Osteocyte (in vitro differentiated cells): ENCODE measurements around the gene PSEN1. TPM values are rescaled to one million over a fixed set of nuclear protein-coding genes. Genes with fewer than 3 reads are reported as not detected.

Experiments used
- DNase-seq: peaks from one replicate; pipeline ENCODE4 v3.0.0; 2021; ENCODE audit warnings: mixed read lengths; ENCODE audit not compliant: unreplicated experiment; ENCODE audit errors: extremely low spot score
- H3K27ac Mint-ChIP-seq: one replicate; pipeline ENCODE4 v1.8.0; 2021; ENCODE audit warnings: mild to moderate bottlenecking, mixed read lengths; ENCODE audit not compliant: unreplicated experiment
- H3K27me3 Mint-ChIP-seq: one replicate; pipeline ENCODE4 v1.8.0; 2021; ENCODE audit warnings: mixed read lengths; ENCODE audit not compliant: unreplicated experiment
- H3K36me3 Mint-ChIP-seq: one replicate; pipeline ENCODE4 v1.8.0; 2021; ENCODE audit warnings: mixed read lengths; ENCODE audit not compliant: unreplicated experiment
- H3K4me1 Mint-ChIP-seq: one replicate; pipeline ENCODE4 v1.8.0; 2021; ENCODE audit warnings: mixed read lengths; ENCODE audit not compliant: unreplicated experiment
- H3K4me3 Mint-ChIP-seq: one replicate; pipeline ENCODE4 v1.8.0; 2021; ENCODE audit warnings: mild to moderate bottlenecking, moderate library complexity, mixed read lengths; ENCODE audit not compliant: unreplicated experiment
- H3K9me3 Mint-ChIP-seq: one replicate; pipeline ENCODE4 v1.8.0; 2021; ENCODE audit warnings: mixed read lengths; ENCODE audit not compliant: unreplicated experiment
- total RNA-seq: library from RNA; stranded (reverse); gene quantifications from 2 replicates; pipeline ENCODE4 v1.2.1, GENCODE V29; 2021
- TF ChIP-seq, protein P1 (sequence below): fragments of 200-600 bp; sonication (generic); IDR thresholded peaks from 2 replicates; pipeline ENCODE4 v1.5.0; 2021; ENCODE audit warnings: antibody characterized with exemption, mild to moderate bottlenecking, moderate library complexity

The PSEN1 gene
- total RNA-seq, 1 donor from 2014 or later: 64.4 TPM

DNA sequence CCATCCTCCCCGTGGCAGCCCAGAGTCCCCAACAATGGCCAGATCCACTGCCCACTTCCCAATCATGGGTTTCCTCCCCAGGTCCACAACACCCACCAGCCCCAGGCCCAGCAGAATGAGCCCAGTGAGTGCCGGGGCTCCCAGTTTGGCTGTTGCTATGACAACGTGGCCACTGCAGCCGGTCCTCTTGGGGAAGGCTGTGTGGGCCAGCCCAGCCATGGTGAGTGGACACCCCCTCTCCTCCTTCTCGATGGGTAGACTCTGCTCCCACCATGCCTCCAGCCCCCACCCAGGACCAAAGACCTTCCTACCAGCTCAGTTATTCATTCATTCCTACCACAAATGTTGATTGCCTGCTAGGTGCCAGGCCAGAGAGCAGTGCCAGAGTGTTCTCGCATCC lies 124.8 kb downstream of the PSEN1 start:
- Mint-ChIP-seq H3K4me1 (peaks cover 1% of the 10 kb centered on the region), H3K4me3 (no peak overlapping the region), H3K27me3 (no peaks in the 10 kb centered on the region), H3K36me3 (peaks cover 6% of the 10 kb centered on the region), H3K27ac (no peak overlapping the region), H3K9me3 (no peaks in the 10 kb centered on the region)
- TF ChIP-seq, protein P1, sequence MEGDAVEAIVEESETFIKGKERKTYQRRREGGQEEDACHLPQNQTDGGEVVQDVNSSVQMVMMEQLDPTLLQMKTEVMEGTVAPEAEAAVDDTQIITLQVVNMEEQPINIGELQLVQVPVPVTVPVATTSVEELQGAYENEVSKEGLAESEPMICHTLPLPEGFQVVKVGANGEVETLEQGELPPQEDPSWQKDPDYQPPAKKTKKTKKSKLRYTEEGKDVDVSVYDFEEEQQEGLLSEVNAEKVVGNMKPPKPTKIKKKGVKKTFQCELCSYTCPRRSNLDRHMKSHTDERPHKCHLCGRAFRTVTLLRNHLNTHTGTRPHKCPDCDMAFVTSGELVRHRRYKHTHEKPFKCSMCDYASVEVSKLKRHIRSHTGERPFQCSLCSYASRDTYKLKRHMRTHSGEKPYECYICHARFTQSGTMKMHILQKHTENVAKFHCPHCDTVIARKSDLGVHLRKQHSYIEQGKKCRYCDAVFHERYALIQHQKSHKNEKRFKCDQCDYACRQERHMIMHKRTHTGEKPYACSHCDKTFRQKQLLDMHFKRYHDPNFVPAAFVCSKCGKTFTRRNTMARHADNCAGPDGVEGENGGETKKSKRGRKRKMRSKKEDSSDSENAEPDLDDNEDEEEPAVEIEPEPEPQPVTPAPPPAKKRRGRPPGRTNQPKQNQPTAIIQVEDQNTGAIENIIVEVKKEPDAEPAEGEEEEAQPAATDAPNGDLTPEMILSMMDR: no peak
- no peak for DNase-seq

DNA sequence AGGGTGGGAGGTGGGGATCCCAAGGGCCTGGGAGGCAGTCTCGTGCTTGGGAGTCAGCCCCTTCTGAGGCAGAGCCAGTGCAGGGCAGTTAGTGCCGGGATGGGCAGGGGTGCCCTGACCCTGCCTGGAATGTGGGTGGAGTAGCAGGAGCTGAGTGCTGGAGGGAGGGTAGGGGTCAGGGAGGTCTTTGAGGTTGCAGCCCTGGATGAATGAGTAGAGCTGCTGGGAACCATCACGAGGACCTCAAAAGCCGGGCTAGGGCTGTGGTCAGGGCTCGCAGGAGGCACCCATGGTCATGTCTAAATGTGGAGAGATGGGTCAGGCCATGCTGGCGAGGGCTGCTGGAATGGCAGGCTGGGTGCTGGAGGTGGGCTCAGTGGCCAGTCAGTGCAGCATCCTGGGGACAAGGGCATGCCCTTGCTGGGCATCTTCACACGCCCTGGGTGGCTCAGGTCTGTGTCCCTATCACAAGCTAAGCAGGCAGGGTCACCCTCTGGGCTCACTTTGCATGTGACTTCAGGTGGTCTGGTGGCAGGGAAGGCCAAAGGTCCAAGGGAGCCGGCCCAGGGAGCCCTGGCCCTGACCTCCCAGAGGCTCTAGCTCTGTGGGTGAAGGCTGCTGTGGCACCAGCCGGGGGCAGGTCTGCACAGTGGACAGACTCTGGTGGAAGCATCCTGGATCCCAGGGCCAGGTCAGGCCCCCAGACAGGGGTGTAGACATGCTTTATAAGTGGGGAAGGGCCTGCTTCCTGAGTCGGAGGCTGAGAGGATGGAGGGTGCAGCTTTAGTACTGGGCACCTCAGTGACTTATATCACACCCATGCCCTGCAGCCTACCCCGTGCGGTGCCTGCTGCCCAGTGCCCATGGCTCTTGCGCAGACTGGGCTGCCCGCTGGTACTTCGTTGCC lies 125.5 kb downstream of the PSEN1 start:
- no peak for DNase-seq
- H3K4me3 Mint-ChIP-seq: no peak overlapping the region
- H3K27me3 Mint-ChIP-seq: no peaks in the 10 kb centered on the region
- H3K27ac Mint-ChIP-seq: no peak overlapping the region
- H3K9me3 Mint-ChIP-seq: no peaks in the 10 kb centered on the region
- TF ChIP-seq, protein P1: no peak
- H3K4me1 Mint-ChIP-seq: peaks cover 1% of the 10 kb centered on the region
- peaks cover 6% of the 10 kb centered on the region for H3K36me3 Mint-ChIP-seq

DNA sequence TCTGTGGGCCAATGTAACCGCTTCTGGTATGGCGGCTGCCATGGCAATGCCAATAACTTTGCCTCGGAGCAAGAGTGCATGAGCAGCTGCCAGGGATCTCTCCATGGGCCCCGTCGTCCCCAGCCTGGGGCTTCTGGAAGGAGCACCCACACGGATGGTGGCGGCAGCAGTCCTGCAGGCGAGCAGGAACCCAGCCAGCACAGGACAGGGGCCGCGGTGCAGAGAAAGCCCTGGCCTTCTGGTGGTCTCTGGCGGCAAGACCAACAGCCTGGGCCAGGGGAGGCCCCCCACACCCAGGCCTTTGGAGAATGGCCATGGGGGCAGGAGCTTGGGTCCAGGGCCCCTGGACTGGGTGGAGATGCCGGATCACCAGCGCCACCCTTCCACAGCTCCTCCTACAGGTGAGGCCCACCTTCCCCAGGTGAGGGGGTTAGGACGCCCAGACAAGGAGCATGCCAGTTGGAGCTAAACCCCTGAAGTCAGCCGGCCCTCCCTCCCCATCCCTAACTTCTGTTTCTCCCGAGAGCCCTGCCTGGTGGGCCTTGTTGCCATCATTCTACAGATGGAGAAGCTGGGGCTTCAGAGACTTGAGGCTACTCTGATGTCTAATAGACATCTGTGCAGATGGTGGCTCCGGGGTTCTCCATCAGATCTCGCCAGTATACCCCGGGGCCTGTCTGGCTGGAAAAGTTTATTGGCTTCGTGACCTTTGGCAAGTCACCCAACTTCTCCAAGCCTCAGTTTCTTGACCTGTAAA lies 126.3 kb downstream of the PSEN1 start:
- Mint-ChIP-seq H3K27ac (no peak overlapping the region), H3K9me3 (no peaks in the 10 kb centered on the region), H3K36me3 (peaks cover 6% of the 10 kb centered on the region), H3K27me3 (no peaks in the 10 kb centered on the region), H3K4me3 (no peak overlapping the region), H3K4me1 (peaks cover 1% of the 10 kb centered on the region)
- TF ChIP-seq, protein P1: no peak
- DNase-seq: no peak

DNA sequence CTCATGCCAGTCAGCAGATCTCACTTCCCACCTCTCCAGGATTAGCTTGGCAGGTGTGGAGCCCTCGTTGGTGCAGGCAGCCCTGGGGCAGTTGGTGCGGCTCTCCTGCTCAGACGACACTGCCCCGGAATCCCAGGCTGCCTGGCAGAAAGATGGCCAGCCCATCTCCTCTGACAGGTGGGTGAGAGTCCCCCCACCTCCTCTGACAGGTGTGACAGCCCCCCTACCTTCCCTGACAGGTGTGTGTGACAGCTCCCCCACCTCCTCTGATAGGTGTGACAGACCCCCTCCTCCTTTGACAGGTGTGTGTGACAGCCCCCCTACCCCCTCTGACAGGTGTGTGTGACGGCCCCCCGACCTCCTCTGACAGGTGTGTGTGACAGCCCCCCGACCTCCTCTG lies 127.3 kb downstream of the PSEN1 start:
- Mint-ChIP-seq H3K27ac (no peak overlapping the region), H3K27me3 (no peaks in the 10 kb centered on the region), H3K9me3 (no peaks in the 10 kb centered on the region), H3K36me3 (peaks cover 6% of the 10 kb centered on the region), H3K4me1 (peaks cover 1% of the 10 kb centered on the region), H3K4me3 (no peak overlapping the region)
- DNase-seq: no peak
- TF ChIP-seq, protein P1: no peak
